GM21381 (cell line): ENCODE measurements around the gene FAM174C.

Experiments
- ATAC-seq: cut with Tn5 transposase; IDR thresholded peaks from one replicate; pipeline ENCODE4 v1.9.1; 2021; ENCODE audit warnings: mild to moderate bottlenecking, moderate library complexity; ENCODE audit not compliant: unreplicated experiment

The FAM174C gene

DNA sequence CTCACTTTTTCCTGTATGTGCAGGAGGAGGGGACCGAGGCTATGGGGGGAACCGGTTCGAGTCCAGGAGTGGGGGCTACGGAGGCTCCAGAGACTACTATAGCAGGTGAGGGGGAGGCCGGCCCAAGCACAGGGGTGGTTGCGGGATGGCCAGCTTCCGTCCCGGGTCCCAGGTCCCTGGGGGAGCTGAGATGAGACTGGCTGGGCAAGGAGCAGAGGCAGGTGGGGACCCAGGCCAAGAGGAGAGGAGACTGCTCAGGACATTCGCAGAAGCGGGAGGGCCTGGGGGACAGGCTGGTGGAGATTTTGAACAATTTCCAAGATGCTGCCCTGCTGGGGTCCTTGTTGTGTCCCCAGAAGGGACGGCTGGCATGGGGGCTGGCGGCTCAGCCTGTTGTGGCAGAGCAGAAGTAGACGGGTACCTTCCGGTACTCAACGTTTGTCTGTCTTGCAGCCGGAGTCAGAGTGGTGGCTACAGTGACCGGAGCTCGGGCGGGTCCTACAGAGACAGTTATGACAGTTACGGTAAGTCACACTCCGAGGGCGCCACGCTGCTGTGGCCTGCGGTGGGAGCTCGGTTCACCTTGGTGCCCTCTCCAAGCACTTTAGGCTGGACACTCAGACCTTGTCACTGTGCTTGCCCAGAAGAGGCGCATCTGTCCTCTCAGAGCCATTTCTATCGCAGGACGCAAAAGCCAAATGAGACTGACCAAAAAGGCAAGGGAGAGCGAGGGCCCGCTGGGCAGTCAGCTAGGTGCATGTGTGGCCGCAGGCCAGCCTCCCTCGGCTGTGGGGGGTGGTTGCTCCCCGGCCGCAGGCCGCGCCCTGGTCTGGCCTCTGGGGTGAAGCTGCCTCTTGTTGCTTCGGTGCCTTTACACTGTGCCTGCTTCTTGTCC is 3.6 kb upstream of the FAM174C start:
- no peak for ATAC-seq

GRCh38 chr19:1272423-1273262 is 2.7 kb upstream of the FAM174C start:
- no peak for ATAC-seq

GRCh38 chr19:1273263-1274041 is 1.9 kb upstream of the FAM174C start:
- no peak for ATAC-seq

GRCh38 chr19:1274081-1274851 is 1.1 kb upstream of the FAM174C start:
- no peak for ATAC-seq

DNA sequence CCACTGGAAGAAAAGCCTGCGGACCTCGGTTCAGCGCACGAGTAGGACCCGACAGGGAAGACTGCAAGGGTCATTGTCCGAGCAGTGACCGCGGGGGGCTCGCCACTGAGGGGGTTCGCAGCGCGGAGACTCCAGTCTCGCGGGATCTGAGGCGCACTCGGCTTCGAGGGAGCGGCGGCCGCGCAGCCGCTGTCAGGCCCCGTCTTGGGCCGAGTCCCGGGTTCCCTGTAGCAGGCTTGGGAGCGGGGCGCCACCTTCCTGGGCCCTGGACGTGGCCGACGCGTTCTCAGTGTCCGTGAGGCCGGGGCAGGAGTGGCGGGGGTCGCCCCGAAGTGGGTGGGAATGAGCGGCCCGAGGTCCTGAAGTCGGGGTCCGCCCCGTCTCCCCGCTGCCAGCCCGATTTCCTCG is 474 bp upstream of the FAM174C start:
- no peak for ATAC-seq

DNA sequence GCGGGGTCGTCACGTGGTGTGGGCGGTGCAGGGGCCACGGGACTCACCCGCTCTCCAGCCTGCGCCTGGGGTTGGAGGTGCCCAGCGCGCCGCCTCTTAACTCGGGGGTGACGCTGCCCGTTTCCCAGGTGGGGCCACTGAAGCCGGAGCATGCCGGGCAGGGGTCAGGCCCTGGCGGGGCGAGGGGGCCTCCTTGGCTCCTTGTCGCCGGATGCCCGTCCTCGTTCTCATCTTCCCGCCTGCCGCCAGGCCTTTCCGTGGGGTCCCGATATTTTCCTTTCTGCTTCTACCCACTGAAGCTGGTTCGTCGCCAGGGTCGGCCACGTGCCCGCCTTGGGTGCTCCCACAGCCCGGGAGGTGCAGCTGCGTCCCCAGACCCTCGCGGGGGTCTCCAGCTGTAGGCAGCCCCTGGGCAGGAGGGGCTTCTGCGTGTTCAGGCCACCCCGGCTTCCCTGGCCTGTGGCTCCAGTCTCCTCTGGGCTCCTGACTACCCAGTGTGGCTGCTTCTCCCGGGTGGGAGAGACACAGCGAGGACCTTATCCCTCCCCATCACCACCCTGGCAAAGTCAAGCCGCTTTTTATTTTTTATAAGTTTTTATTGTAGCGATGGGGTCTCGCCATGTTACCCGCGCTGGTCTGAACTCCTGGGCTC is 772 bp downstream of the FAM174C start:
- no peak for ATAC-seq

DNA sequence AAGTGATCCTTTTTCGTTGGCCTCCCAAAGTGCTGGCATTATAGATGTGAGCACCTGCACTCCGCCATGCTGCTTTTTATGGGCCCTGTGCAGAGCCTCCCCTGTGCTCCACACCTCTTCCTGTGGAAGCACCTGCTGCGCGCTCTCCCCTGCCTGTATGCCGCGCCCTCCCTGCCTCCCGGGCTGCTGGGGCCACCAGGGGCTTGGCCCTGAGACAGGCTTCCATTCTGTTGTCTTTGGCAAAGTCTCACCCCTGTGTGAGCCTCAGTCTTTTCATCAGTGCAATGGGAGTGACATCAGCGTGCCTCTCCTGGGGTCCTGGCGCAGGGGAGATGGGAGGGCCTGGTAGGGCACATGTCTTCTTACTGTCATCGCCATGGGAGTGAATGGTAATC is 1.3 kb downstream of the FAM174C start:
- ATAC-seq = no peak

GRCh38 chr19:1277061-1277460 is 1.7 kb downstream of the FAM174C start:
- no peak for ATAC-seq

GRCh38 chr19:1278074-1278473 is 2.7 kb downstream of the FAM174C start:
- no peak for ATAC-seq

DNA sequence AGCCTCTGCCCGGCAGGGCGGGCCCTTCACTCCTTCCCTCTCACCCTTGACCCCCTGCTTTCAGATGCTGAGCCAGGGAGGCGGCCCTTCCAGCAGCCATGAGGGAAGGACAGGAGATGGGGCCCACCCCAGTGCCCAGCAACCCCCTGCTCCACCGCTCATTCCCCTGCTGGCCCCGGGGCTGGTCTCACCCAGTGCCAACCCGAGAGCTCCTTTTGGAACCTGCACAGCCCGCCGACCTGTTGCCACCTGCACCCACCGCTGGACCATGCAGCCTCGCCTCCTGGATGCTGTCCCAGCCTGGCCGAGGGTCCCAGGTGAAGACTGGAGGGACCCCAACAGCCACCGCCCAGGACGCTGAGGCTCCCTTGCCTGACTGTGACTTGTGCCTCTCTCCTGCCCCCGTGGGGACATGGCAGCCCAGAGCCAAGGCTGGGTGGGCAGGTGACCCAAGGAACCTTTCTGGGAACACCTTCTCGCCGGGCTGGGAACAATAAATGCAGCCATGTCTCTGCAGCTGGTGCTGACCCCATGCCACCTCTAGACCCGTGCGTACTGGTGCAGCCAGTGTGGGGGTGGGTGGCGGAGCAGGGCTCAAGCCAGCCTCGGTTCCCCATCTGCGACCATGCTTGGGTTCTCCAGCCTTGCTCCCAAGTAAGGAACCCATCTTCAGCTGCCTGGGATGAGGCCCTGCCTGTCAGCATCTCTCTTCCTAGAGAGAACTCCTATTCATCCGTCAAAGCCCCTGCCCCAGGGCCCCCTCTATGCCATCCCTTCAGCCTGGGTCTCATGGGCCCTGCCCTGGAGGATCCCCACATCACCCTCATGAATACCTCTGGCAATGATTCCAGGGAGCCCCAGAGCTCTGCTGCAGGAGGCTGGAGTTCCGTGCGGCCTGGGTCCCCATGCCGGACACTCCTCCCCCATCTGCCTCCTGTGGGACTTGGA is 3.7 kb downstream of the FAM174C start:
- no peak for ATAC-seq

DNA sequence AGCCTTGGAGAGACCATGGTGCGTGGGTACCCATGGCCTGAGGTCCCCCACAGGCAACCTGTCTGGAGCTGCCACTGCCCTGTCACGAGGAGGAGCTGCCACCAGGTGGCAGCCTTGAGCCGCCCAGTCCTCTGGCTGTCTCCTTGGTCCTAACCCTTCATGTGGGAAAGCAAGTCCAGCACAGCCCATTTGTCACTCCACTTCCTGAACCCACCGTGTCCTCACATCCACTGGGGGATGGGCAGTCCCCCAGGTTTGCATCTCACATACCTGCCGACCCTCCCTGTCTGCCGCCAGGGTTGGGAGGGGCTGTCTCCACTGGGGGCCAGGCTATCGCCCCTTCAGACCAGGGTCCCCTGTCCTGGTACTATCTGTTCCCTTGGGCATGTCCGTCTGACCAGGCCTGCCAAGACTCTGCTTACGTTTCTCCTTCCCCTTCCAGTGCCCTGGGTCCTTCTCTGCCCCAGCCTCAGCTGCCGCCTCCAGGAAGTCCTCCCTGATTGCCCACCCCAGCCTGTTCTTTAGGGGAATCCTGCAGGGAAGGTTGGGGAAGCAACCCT is 4.5 kb downstream of the FAM174C start:
- ATAC-seq = no peak

DNA sequence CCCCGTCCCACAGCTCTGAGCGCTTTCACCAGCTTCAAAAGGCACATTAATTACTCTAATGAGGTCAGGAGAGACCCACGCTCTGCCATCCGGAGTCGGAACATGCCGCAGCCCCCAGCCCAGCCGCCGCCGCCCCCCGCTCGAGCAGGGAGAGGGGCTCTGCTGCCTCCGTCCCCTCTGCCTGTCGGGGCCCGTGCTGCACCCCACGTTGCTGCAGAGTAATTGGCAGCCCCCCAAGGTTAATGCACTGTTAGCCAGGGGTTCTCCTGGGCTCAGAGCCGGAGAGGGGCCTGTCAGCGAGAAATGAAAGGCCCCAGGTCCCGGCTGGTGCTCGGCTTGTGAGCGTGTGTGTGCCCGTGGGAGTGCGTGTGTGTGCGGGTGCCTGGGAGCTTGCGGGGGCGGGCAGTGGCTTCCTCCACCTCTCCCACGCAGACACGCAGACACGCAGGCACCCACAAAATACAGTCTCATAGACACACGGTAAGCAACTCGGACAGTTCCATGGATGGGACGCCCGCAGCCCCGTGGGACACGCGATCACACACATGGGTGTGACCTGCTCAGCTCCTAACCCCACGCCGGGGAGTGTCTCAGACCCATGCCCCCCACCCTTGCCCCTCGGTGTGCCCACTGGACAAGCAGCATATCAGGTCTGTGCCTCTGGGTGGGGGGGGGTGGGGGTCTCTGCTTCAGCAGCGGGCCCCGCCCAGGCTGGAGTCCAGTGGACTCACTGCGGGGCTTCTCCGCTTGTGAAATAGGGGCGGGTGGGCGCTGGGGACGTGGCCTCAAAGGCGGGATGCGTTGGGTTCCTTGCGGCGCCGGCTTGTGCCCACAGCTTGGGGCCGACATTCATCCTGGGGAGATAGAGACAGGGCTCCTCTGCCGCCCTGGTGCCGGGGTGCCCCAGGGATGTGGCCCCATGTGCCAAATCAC is 5.6 kb downstream of the FAM174C start:
- ATAC-seq = no peak

DNA sequence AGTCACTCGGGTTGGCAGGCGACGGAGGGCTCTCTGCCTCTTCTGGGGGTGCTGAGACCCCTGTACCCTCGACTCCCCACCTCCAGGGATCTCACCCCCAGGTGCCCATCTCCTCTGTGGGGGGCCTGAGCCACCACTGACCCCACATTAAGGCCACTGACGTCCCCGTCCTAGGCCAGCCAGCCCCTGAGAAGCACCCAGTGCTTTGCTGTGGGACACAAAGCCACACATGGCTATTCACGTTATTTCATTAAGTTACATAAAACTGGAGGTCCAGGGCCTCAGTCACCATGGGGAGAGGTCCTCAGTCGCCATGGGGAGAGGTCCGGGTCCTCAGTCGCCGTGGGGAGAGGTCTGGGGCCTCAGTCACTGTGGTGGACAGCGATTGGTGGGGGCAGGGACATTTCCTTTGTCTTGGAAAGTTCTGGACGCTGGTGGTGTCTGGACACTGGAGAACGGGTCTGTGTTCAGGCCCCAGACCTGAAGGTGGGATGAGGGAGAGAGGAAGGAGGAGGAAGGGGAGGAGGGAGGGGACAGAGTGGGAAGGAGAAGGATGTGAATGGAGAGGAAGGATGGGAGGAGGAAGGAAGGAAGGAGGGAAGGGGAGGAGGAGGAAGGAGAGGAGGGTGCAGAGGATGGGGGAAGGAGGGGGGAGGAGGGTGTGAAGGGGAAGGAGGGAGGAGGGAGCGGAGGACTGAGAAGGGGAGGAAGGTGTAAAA is 6.4 kb downstream of the FAM174C start:
- no peak for ATAC-seq

- no peak for ATAC-seq
Observed at GRCh38 chr19:1282588-1283206, 7.4 kb downstream of the FAM174C start.

DNA sequence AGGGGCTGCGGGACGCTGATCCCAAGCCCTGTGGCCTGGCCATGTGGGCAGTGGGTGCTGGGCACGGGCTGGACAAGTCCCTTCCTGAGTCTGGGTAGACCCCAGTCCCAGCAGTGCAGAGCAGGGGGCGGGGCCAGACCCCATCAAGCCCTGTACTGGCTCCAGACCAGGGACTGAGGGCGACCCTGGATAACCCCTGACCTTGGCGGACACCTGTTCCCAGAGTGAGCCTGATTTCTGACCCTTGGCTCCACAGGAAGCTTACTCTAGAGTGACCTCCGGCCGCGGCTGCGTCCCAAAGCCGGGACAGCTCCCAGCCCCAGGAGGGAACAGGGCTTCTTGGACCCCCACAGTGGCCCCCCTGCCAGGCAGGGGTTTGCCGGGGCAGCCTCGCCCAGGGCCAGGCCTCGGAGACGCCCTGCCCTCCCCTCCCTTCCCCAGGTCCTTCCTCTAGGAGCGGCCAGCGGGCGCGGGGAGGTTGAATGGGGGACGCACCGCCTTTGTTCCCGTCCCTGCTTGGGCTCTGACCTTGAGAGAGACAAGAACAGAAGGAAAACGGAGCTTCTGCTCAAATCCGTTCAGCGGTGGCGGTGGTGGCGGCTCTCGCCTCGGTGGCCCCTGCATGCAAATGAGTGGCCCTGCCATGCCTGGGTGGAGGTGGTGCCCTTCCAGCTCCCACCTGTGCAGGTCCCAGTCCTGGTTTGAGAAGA is 8.0 kb downstream of the FAM174C start:
- no peak for ATAC-seq

DNA sequence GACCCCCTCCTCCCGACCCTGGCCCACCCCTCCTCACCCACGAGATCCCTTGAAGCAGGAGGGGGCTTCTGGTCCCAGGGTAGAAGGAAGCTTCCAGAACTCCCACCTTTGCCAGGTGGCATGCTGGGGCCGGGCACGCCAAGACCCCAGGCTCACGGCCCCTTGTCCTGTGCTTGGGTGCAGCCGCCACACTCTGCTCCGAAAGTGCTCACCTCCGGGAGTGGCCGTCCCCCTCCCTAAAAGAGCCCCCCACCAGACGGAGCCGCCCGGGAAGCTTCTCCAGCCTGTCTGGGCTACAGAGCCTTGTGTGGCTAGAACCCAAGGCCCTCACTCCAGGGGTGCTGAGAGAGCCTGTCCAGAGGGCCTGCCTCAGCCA is 8.6 kb downstream of the FAM174C start:
- no peak for ATAC-seq
